ENCODE results near the gene TAF1C. TPM values are rescaled to one million over a fixed set of nuclear protein-coding genes. Genes with fewer than 3 reads are reported as not detected.

The TAF1C gene
- polyA plus RNA-seq, 1 of the 3 experiments (the other 2 are of a cell fraction) = 49.3 TPM

DNA sequence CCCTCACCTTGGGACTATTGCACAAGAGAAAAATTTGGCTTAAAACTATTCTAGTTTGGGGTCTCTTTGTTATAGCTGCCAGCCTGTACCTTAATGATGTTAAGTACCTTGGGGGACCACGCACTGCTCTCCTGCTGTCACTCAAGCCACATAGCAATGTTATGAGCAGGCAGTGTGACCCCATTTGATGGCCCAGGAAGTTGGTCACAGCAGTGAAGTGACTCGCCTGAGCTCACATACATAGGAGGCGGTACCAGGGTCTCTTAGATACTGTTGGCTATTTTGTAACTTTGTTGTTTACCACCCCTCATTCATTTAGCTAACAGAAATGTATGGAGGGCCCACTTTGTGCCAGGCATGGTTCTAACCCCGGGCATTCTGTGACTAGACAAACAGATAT, 36.6 kb upstream of the TAF1C start:
- Histone ChIP-seq H2AFZ (ENCODE audit: low read depth) (no peak overlapping the region), H3K4me2 (no peak overlapping the region), H3K27ac (ENCODE audit: low read depth in 2 of 2, low read length in 1 of 2) (no peak overlapping the region), H4K20me1 (ENCODE audit: insufficient read depth) (no peaks in the 10 kb centered on the region), H3K79me2 (ENCODE audit: insufficient read depth) (no peaks in the 10 kb centered on the region), H3K9me2 (no peaks in the 10 kb centered on the region), H3K9me3 (no peaks in the 10 kb centered on the region), H3K4me1 (ENCODE audit: control insufficient read depth in 1 of 2, insufficient read depth in 2 of 2, low read depth in 1 of 2, low read length in 1 of 2) (peaks cover 10 to 21% of the 10 kb centered on the region in 2 experiments; a peak in 2 of 4 replicates), H3K4me3 (ENCODE audit: low read depth in 2 of 2, low read length in 1 of 2) (no peak overlapping the region), H3K36me3 (replicated peaks in 1 of 2; ENCODE audit: control insufficient read depth in 1 of 2, insufficient read depth in 2 of 2, low read length in 1 of 2) (no peaks in the 10 kb centered on the region), H3K9ac (no peak overlapping the region), H3F3A (replicated peaks; ENCODE audit: insufficient read depth) (no peaks in the 10 kb centered on the region), H3K27me3 (ENCODE audit: insufficient read depth) (no peaks in the 10 kb centered on the region)
- POLR2A ChIA-PET = no interaction called here
- DNase-seq = no peak
- TF ChIP-seq TAF1 (IDR thresholded peaks at IDR 0.05; ENCODE audit: borderline replicate concordance, low read depth, low read length) = no peak
- TF ChIP-seq GABPA (IDR thresholded peaks at IDR 0.05; ENCODE audit: low read depth) = no peak
- no peak for TF ChIP-seq CTCF (IDR thresholded peaks at IDR 0.05)
- no peak for TF ChIP-seq EZH2phosphoT487 (IDR thresholded peaks at IDR 0.05; ENCODE audit: borderline replicate concordance, low read depth)
- no peak for TF ChIP-seq FOXM1 (IDR thresholded peaks at IDR 0.05; ENCODE audit: low read depth)
- TF ChIP-seq PBX3 (IDR thresholded peaks at IDR 0.05) = no peak
- no peak for TF ChIP-seq NRF1 (IDR thresholded peaks at IDR 0.05; ENCODE audit: low read depth, low read length)
- TF ChIP-seq GATA2 (CRISPR knock-in tag; IDR thresholded peaks at IDR 0.05) = no peak
- TF ChIP-seq JUND (IDR thresholded peaks at IDR 0.05) = no peak
- no peak for TF ChIP-seq SMC3 (IDR thresholded peaks at IDR 0.05; ENCODE audit: low read depth, low read length)
- TF ChIP-seq POLR2AphosphoS5 (IDR thresholded peaks at IDR 0.05; ENCODE audit: low read depth, low read length) = no peak
- no peak for TF ChIP-seq RAD21 (IDR thresholded peaks at IDR 0.05; ENCODE audit: low read length)
- TF ChIP-seq RFX5 (IDR thresholded peaks at IDR 0.05; ENCODE audit: low read length) = no peak
- no peak for TF ChIP-seq USF2 (IDR thresholded peaks at IDR 0.05; ENCODE audit: borderline replicate concordance, low read depth, low read length)
- TF ChIP-seq, protein P1, sequence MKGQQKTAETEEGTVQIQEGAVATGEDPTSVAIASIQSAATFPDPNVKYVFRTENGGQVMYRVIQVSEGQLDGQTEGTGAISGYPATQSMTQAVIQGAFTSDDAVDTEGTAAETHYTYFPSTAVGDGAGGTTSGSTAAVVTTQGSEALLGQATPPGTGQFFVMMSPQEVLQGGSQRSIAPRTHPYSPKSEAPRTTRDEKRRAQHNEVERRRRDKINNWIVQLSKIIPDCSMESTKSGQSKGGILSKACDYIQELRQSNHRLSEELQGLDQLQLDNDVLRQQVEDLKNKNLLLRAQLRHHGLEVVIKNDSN (IDR thresholded peaks at IDR 0.05; ENCODE audit: borderline replicate concordance, low read depth) = no peak
- TF ChIP-seq, protein P2, sequence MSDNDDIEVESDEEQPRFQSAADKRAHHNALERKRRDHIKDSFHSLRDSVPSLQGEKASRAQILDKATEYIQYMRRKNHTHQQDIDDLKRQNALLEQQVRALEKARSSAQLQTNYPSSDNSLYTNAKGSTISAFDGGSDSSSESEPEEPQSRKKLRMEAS (IDR thresholded peaks at IDR 0.05; ENCODE audit: low read depth) = no peak
- TF ChIP-seq FOXJ3 (CRISPR knock-in tag; IDR thresholded peaks at IDR 0.05) = no peak
- TF ChIP-seq FOSL2 (IDR thresholded peaks at IDR 0.05; ENCODE audit: borderline replicate concordance, low read depth) = no peak
- no peak for TF ChIP-seq CHD2 (IDR thresholded peaks at IDR 0.05; ENCODE audit: low read length, partially characterized antibody)
- 64% methylated on average over 4 of the region's 4 CpGs for WGBS (ENCODE audit: low lambda C conversion rate)
- CTCF ChIA-PET = interaction anchor here (0.9 to 1.4 kb wide), 2 partner anchors 37 to 54 kb away, joined by 3 to 4 read pairs; partner anchors contain the start of gene TAF1C
